ENCODE measurements around the gene SNHG17. TPM values are rescaled to one million over a fixed set of nuclear protein-coding genes. Genes with fewer than 3 reads are reported as not detected.
A peak's percentile ranks its signal among the peaks of the same experiment; 100 is the strongest.
"Not testable (repeated sequence)": the region's sequence is repeated elsewhere in the genome, so short reads cannot be mapped to it uniquely, and the experiment has no call there.

Gene SNHG17
- total RNA-seq, 4 donors from 2014 or later: 0.59 to 58.9 (median 9.3) TPM

DNA sequence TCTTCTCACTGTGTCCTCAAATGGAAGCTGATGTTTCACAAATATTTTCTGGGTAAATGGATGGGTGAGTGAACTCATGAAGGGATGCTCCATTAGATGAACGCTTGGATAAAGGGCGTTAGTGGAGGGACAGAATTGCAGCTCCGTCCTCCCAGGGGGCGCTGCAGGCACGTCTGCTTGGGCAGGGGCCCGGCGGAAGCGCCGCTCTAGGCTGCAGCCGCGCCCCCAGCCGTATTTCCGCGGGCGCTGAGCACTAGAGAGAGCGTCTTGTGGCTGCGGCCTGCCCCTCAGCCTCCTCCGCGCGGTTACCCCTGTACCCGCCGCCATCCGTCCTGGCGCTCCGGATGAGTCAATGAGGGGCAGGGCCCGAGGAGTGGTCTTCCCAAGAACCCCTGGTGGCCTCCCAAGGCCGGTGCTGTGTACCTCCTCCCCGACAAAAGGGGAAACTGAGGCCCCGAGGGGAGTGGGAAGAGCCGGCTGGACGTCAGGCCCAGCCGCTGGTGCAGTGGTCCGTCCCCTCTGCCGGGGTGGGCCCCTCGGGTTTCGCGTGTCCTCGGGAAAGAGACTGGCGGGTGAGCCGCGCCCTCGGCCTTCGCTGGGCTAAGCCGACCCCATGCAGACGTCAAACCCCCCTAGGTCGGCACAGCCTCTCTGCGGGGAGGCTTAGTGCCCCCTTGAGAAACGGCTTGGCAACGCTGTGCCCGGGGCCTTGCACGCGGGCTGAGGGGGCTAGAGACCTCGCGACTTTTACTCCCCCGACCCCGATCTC, 11.5 kb upstream of the SNHG17 start:
- Histone ChIP-seq H3K4me1 (no peaks in the 10 kb centered on the region), H3K36me3 (no peaks in the 10 kb centered on the region), H3K27me3 (no peaks in the 10 kb centered on the region), H3K27ac (peak overlapping the region; percentile 64 to 90), H3K9me3 (no peaks in the 10 kb centered on the region), H3K4me3 (peak overlapping the region; percentile 62 to 89)
- TF ChIP-seq, protein P1, sequence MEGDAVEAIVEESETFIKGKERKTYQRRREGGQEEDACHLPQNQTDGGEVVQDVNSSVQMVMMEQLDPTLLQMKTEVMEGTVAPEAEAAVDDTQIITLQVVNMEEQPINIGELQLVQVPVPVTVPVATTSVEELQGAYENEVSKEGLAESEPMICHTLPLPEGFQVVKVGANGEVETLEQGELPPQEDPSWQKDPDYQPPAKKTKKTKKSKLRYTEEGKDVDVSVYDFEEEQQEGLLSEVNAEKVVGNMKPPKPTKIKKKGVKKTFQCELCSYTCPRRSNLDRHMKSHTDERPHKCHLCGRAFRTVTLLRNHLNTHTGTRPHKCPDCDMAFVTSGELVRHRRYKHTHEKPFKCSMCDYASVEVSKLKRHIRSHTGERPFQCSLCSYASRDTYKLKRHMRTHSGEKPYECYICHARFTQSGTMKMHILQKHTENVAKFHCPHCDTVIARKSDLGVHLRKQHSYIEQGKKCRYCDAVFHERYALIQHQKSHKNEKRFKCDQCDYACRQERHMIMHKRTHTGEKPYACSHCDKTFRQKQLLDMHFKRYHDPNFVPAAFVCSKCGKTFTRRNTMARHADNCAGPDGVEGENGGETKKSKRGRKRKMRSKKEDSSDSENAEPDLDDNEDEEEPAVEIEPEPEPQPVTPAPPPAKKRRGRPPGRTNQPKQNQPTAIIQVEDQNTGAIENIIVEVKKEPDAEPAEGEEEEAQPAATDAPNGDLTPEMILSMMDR (IDR thresholded peaks at IDR 0.05): peak; percentile 96 to 98 (median 97)
- TF ChIP-seq POLR2A (IDR thresholded peaks at IDR 0.05): peak; percentile 56 to 73
- intact Hi-C loops (cut with DNase I; ENCODE audit: low total_unique reads): no loop called here
- DNase-seq: peak; percentile 89 to 91

DNA sequence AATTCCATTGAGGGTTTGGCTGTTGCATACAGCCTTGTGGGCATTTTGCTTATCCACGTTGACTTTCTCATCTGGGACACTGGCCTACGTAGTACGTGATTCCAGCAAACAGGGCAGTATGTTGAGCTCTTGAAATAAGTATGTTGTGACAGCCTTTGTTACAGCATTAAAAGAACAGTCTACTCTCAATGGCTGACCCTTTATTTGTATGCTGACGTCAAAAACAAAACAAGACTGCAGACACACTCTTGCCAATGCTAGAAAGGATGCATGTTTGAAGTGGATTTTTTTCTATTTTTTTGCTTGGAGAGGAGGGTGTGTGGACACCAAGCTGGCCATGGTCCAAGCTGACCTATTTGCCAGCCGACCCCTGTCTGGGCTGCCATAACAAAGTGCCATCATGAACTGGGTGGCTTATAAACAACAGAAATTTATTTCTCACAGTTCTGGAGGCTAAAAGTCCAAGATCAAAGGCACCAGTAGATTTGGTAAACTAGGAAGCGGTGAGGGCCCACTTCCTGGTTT, 10.8 kb upstream of the SNHG17 start:
- H3K27ac ChIP-seq: peak overlapping the region; percentile 64 to 90
- H3K36me3 ChIP-seq: no peaks in the 10 kb centered on the region
- TF ChIP-seq, protein P1 (IDR thresholded peaks at IDR 0.05): no peak
- TF ChIP-seq POLR2A (IDR thresholded peaks at IDR 0.05): no peak
- no peaks in the 10 kb centered on the region for H3K9me3 ChIP-seq
- intact Hi-C loops (cut with DNase I; ENCODE audit: low total_unique reads): no loop called here
- no peak for DNase-seq
- no peaks in the 10 kb centered on the region for H3K27me3 ChIP-seq
- peak overlapping the region; percentile 62 to 89 for H3K4me3 ChIP-seq
- no peaks in the 10 kb centered on the region for H3K4me1 ChIP-seq

DNA sequence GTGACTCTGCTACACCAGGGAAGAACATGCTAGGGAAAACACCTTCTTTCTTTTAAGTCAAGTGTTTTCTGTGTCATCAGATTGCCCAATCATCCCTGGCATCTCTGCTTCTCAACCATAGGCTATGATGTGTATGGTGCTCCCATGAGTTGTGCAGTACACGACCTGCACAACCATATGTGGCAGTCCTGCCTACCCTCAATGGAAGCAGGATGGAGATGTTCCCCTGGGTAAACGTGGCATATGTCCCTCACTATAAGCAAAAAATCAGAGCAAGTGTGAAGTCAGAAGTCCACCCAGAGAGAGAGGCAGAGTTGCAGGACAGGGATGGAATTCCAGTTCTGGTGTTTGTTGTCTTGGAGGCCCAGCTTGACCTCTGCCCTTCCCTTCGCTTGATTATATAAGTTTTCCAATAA, 10.3 kb upstream of the SNHG17 start:
- Histone ChIP-seq H3K4me1 (no peaks in the 10 kb centered on the region), H3K27ac (no peak overlapping the region), H3K9me3 (no peaks in the 10 kb centered on the region), H3K27me3 (no peaks in the 10 kb centered on the region), H3K36me3 (no peaks in the 10 kb centered on the region), H3K4me3 (no peak overlapping the region)
- no peak for DNase-seq
- TF ChIP-seq, protein P1 (IDR thresholded peaks at IDR 0.05): no peak
- TF ChIP-seq POLR2A (IDR thresholded peaks at IDR 0.05): no peak
- intact Hi-C loops (cut with DNase I; ENCODE audit: low total_unique reads): no loop called here

DNA sequence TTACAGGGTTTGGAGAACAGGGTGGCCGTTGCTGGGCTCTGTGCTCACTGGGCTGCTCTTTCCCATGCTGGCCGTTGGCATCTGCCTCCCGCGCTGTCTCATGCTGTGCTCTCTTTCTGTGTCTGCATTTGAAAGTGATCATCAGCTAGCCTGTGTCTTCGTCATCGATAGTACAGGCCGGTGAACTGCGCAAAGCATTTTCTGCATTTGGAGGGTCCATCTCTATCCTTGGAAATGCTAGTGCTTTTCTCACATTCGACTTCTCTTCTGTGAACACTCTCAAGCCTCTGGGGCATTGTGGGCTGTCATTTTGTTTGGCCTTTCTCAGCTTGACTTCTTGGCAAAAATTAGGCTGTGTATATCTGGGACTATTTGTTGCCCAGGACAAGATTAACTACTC, 6.8 kb upstream of the SNHG17 start:
- Histone ChIP-seq H3K36me3 (no peaks in the 10 kb centered on the region), H3K4me3 (no peak overlapping the region), H3K27me3 (no peaks in the 10 kb centered on the region), H3K9me3 (no peaks in the 10 kb centered on the region), H3K4me1 (no peaks in the 10 kb centered on the region), H3K27ac (no peak overlapping the region)
- TF ChIP-seq, protein P1 (IDR thresholded peaks at IDR 0.05): no peak
- intact Hi-C loops (cut with DNase I; ENCODE audit: low total_unique reads): no loop called here
- DNase-seq: no peak

DNA sequence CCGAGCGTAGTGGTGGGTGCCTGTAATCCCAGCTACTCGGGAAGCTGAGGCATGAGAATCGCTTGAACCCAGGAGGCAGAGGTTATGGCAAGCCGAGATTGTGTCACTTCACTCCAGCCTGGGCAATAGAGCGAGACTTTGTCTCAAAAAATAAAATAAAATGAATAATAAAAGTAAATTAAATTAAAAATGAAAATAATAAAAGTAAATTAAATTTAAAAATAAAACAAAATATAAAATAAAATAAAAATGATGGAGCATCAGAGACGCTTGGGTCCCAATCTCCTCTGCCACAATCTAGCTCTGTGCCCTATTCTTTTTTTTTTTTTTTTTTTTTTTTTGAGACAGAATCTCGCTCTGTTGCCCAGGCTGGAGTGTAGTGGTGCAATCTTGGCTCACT, 6.0 kb upstream of the SNHG17 start:
- intact Hi-C loops (cut with DNase I; ENCODE audit: low total_unique reads): not testable (repeated sequence)

More for the DNA sequence above, 6.0 kb upstream of the SNHG17 start:
- H3K9me3 ChIP-seq, H3K27me3 ChIP-seq, H3K36me3 ChIP-seq, DNase-seq, H3K27ac ChIP-seq, H3K4me3 ChIP-seq, H3K4me1 ChIP-seq: not testable (repeated sequence)

All from uterus (tissue), 4 donors.